DOHH2 (cell line): ENCODE results near the gene MEDAG.
A peak's percentile ranks its signal among the peaks of the same experiment; 100 is the strongest.

Experiments used
- H3F3A ChIP-seq: fragments of 200-600 bp; sonication (generic), shearing (Covaris generic); 2 replicates; pipeline ENCODE4 v1.6.0; 2016; ENCODE audit warnings: antibody characterized with exemption, mild to moderate bottlenecking; ENCODE audit not compliant: control insufficient read depth, insufficient read depth
- H3K27ac ChIP-seq: fragments of 200-600 bp; sonication (generic); 2 replicates; pipeline ENCODE4 v1.5.1; 2014; ENCODE audit warnings: low read depth, mild to moderate bottlenecking, low read length, moderate library complexity
- H3K27me3 ChIP-seq: fragments of 200-600 bp; sonication (generic); 2 replicates; pipeline ENCODE4 v1.6.1; 2014; ENCODE audit warnings: mild to moderate bottlenecking, low read length, mixed read lengths; ENCODE audit not compliant: control insufficient read depth
- H3K36me3 ChIP-seq: fragments of 200-600 bp; sonication (generic); 2 replicates; pipeline ENCODE4 v1.6.1; 2014; ENCODE audit warnings: mild to moderate bottlenecking, low read length, moderate library complexity, mixed read lengths; ENCODE audit not compliant: control insufficient read depth
- H3K4me1 ChIP-seq: fragments of 200-600 bp; sonication (generic); 2 replicates; pipeline ENCODE4 v1.6.1; 2014; ENCODE audit warnings: mild to moderate bottlenecking, low read length, mixed read lengths; ENCODE audit not compliant: control insufficient read depth
- H3K4me2 ChIP-seq: fragments of 200-600 bp; sonication (generic); 2 replicates; pipeline ENCODE4 v1.6.0; 2014; ENCODE audit warnings: mild to moderate bottlenecking, low read length, moderate library complexity
- H3K4me3 ChIP-seq: fragments of 200-600 bp; sonication (generic); 2 replicates; pipeline ENCODE4 v1.5.1; 2014; ENCODE audit warnings: mild to moderate bottlenecking, low read length, mixed read lengths
- H3K79me2 ChIP-seq: fragments of 200-600 bp; sonication (generic); 2 replicates; pipeline ENCODE4 v1.6.1; 2014; ENCODE audit warnings: mild to moderate bottlenecking, low read length, mixed read lengths; ENCODE audit not compliant: control insufficient read depth
- H3K9me2 ChIP-seq: fragments of 200-600 bp; sonication (generic); replicated peaks from 2 replicates; pipeline ENCODE4 v1.6.1; 2014; ENCODE audit warnings: mild to moderate bottlenecking, low read length, mixed read lengths; ENCODE audit not compliant: control insufficient read depth
- H3K9me3 ChIP-seq: fragments of 200-600 bp; sonication (generic); 2 replicates; pipeline ENCODE4 v1.6.1; 2014; ENCODE audit warnings: antibody characterized with exemption, low read length, mixed read lengths; ENCODE audit not compliant: control insufficient read depth, insufficient read depth
- H4K20me1 ChIP-seq: fragments of 200-600 bp; sonication (generic); 2 replicates; pipeline ENCODE4 v1.6.0; 2014; ENCODE audit warnings: low read depth, mild to moderate bottlenecking, antibody characterized with exemption, low read length, moderate library complexity; ENCODE audit not compliant: control insufficient read depth, insufficient read depth
- EZH2phosphoT487 ChIP-seq: fragments of 200-600 bp; sonication (generic); IDR thresholded peaks from 2 replicates; pipeline ENCODE4 v1.6.1; 2017; ENCODE audit warnings: borderline replicate concordance, mild to moderate bottlenecking, antibody characterized with exemption, low read length, moderate library complexity, mixed read lengths
- TF ChIP-seq, protein P1 (sequence below): fragments of 200-600 bp; sonication (generic); IDR thresholded peaks from one replicate; pipeline ENCODE4 v1.5.1; 2014; ENCODE audit warnings: antibody characterized with exemption, mild to moderate bottlenecking, low read depth, low read length; ENCODE audit not compliant: poor library complexity, severe bottlenecking

Gene MEDAG

DNA sequence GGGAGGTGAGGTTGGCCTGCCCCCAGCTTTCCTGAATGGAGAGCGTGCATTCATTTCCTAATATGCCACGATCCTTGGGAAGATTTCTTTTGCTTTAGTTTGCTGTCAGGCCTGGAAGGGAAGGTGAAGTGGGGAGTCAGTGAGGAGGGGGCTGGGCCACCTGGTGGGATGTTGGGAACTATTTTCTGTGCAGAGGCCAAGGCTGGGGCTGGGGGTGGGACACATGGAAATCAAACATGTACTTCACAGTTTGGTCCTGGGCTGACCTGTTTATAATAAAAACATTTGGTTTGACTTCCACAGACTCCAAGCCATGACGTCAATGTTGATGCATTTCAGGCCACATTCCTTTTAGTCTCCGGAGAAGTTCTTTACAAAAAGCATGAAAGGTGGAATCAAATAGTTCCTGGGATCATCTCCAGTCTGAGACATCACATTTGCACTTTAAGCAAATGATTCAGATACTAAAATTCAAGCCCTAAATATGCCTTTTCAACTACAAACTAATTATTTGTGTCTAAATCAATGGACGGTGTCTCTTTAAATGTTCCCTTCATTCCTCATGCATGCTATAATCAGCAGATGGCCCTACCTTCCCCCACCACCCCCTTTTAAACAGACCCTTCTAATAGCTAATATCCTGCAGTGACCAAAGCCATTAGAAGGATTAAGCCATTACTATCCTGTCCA is 41.5 kb upstream of the MEDAG start:
- no peaks in the 10 kb centered on the region for H3K79me2 ChIP-seq
- H3K9me3 ChIP-seq: no peaks in the 10 kb centered on the region
- peaks cover 10% of the 10 kb centered on the region for H3K27me3 ChIP-seq
- H3K4me1 ChIP-seq: no peaks in the 10 kb centered on the region
- H3F3A ChIP-seq: no peaks in the 10 kb centered on the region
- H3K4me2 ChIP-seq: no peak overlapping the region
- no peaks in the 10 kb centered on the region for H4K20me1 ChIP-seq
- no peak overlapping the region for H3K27ac ChIP-seq
- no peak overlapping the region for H3K4me3 ChIP-seq
- H3K36me3 ChIP-seq: no peaks in the 10 kb centered on the region
- TF ChIP-seq, protein P1, sequence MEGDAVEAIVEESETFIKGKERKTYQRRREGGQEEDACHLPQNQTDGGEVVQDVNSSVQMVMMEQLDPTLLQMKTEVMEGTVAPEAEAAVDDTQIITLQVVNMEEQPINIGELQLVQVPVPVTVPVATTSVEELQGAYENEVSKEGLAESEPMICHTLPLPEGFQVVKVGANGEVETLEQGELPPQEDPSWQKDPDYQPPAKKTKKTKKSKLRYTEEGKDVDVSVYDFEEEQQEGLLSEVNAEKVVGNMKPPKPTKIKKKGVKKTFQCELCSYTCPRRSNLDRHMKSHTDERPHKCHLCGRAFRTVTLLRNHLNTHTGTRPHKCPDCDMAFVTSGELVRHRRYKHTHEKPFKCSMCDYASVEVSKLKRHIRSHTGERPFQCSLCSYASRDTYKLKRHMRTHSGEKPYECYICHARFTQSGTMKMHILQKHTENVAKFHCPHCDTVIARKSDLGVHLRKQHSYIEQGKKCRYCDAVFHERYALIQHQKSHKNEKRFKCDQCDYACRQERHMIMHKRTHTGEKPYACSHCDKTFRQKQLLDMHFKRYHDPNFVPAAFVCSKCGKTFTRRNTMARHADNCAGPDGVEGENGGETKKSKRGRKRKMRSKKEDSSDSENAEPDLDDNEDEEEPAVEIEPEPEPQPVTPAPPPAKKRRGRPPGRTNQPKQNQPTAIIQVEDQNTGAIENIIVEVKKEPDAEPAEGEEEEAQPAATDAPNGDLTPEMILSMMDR: no peak
- TF ChIP-seq EZH2phosphoT487: no peak
- no peaks in the 10 kb centered on the region for H3K9me2 ChIP-seq

DNA sequence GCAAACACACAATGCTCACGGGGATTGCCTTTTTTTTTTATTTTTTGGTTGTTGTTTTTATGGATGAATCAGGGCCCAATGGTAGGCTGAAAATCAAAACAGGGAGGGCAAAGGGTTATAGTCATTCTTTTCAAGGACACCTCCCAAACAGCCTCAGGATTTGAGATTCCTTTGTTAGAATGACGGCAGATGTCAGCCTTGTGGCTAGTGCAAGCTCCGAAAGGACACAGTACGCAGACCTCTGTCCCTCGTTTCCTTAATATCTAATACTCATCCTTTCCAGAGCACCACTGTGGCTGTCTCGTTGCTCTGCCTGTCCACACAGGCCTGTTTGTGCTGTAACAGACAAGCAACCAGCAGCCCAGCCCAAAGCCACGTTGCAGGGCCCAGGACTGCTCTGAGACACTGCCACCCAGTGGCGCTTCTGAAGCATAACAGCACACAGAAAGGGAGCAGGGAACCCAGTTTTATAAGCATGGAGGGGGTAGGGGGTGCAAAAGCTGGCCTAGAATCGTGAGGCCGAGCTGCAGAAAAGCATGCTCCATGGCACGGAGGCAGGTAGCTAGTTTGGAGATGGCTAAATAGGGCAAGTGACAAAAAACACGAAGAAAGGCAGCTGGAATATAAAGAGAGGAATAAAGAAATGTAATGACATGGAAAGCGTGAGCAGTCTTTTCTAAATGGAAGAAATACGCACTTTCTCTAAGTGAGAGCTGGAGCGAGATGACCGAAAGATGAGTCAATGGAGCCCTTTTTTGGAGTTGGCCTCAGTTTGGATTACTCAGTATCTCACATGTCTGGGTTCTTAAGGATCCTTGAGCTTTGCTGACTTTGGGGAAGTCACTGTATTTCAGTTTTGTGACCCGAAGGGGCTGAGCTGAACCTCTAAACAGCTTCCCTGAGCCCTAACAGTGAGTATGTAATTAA is 40.7 kb upstream of the MEDAG start:
- Histone ChIP-seq H4K20me1 (no peaks in the 10 kb centered on the region), H3K27me3 (peaks cover 10% of the 10 kb centered on the region)

DNA sequence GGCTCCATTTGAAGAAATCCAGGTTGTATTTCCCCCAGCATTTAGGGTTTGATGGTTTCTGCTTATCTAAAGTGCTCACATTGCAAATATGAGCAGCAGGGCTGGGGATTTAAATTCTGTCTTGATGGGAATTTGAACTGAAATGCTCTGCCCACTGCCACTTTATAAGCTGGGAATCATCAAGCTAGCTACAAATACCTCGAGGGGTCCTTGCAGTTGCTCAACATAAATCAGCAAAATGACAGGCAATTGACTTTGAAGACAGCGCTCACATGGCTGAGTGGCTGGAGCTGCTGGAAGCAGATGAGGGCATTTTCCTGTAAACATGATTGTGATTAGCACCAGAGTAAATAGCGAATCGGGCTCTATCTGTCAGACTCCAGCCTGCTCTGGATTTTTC is 39.4 kb upstream of the MEDAG start:
- H3K27ac ChIP-seq: no peak overlapping the region
- H3K36me3 ChIP-seq: no peaks in the 10 kb centered on the region
- H3F3A ChIP-seq: no peaks in the 10 kb centered on the region
- no peaks in the 10 kb centered on the region for H3K9me2 ChIP-seq
- no peak overlapping the region for H3K4me3 ChIP-seq
- no peaks in the 10 kb centered on the region for H4K20me1 ChIP-seq
- H3K27me3 ChIP-seq: peaks cover 10% of the 10 kb centered on the region
- no peaks in the 10 kb centered on the region for H3K9me3 ChIP-seq
- no peaks in the 10 kb centered on the region for H3K4me1 ChIP-seq
- no peak overlapping the region for H3K4me2 ChIP-seq
- TF ChIP-seq, protein P1: no peak
- TF ChIP-seq EZH2phosphoT487: no peak
- H3K79me2 ChIP-seq: no peaks in the 10 kb centered on the region

More for the DNA sequence above, 40.7 kb upstream of the MEDAG start:
- no peak overlapping the region for H3K4me3 ChIP-seq
- no peaks in the 10 kb centered on the region for H3F3A ChIP-seq
- TF ChIP-seq, protein P1: peak; percentile 88
- TF ChIP-seq EZH2phosphoT487: no peak
- no peaks in the 10 kb centered on the region for H3K36me3 ChIP-seq
- no peaks in the 10 kb centered on the region for H3K79me2 ChIP-seq
- no peaks in the 10 kb centered on the region for H3K4me1 ChIP-seq
- H3K27ac ChIP-seq: no peak overlapping the region
- H3K9me2 ChIP-seq: no peaks in the 10 kb centered on the region
- H3K4me2 ChIP-seq: no peak overlapping the region
- H3K9me3 ChIP-seq: no peaks in the 10 kb centered on the region
